ENCODE measurements around the gene GRIN1.
"Not testable (repeated sequence)": the region's sequence is repeated elsewhere in the genome, so short reads cannot be mapped to it uniquely, and the experiment has no call there.

Gene GRIN1

DNA sequence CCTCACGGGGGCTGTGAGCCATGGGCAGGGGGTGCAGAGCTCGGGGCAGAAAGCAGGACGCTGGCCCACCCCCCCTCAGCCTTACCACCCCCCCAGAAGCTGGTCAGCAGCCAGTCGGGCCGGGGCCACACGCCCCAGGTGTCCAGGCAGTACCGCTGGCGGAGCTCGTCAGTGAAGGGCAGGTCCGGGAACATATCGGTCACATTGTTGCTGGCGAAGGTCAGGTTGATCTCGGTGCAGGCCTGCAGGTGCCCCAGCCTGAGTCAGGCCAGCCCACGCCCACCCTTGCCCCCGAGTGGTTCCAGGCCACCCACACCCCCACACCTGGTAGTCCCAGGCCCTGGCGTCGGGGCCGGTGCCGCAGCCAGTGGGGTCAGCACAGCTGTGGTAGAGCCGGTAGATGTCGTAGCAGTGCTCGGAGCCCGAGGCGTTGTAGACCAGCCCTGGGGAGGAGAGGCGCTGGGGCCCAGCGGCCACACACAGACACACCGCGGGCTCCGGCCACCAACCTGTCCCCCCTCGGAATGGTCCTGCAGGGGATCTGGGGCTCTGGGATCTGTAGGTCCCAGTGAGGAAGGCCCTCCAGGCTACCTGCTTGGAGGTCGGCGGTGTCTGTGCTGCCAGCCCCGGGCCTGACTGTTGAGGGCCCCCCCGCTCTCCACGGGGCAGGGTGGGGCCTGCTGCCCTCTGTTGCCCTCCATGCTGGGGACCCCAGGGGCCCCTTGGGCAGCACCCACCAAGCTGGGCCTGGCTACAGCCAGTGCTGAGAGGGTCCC, 27.0 kb upstream of the GRIN1 start:
- DNase-seq (ENCODE audit: low spot score): peak; percentile 29

DNA sequence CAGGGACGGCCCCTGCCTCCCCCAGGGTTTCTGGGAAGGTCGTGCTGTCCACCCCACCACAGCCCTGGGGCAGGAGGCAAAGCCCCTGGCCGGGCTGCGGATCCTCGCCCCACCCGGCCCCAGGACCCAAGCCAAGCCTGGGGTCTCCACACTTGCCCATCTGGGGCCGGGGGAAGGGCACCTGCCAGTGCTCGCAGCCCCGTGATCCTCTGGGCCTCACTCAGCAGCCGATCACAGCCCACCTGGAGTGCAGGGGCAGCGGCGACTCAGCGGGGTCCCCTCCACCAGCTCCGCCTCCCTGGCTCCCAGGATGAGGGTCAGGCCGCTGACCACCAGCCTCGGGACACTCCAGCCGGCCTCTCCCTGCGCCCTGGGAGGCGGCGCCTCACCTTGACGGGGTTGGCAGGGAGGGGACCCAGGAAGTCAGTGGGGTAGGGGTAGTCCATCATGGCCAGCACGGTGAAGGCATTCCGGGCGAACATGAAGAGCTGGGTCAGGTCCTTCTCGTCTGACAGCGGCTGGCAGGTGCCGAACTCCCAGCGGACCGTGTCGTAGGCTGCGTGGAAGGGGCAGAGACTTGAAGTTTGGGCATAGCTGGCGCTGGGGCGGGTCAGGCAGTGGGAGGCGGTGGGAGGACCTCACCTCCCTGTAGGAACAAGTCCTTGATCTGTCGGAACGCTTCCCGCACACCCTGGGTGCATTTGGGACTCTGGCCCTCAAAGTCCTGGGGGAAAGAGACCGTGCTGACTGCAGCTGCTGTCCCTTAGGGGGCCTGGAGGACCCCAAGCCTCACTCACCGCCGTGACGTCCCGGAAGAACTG, 26.2 kb upstream of the GRIN1 start:
- DNase-seq (ENCODE audit: low spot score): peak; percentile 38

DNA sequence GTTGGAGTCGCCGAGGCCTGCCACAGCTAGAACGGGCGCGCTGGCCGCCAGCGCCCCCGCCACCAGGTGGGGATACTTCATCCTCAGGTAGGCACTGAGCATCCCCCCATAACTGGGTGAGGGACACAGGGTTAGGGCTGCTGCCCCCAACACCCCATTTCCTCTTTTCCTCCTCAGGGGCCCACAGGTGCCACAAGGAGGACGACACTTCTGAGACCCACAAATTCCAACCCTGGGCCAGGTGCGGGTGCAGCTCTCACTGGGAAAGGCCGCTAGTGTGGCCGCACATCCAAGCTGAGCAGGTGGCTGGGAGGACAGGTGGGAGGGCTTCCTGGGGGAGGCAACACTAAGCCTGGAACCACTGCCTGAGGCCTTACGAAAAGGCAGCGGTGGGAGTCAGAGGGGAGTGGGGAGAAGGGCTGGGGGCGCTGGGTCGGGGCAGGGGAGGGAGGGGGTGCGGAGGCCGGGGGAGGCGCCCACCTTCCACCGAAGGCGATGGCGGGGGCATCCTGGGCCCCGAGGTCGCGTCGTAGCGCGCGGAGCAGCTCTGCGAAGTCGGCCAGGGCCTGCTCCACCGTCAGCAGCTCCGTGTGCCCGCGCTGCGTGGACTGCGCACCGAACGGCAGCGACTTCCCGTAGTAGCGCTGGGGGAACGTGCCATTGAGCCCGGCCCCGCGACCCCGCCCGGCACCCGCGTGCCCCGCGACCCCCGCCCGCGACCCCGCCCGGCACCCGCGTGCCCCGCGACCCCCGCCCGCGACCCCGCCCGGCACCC, 25.4 kb upstream of the GRIN1 start:
- DNase-seq (ENCODE audit: low spot score): peak; percentile 68

DNA sequence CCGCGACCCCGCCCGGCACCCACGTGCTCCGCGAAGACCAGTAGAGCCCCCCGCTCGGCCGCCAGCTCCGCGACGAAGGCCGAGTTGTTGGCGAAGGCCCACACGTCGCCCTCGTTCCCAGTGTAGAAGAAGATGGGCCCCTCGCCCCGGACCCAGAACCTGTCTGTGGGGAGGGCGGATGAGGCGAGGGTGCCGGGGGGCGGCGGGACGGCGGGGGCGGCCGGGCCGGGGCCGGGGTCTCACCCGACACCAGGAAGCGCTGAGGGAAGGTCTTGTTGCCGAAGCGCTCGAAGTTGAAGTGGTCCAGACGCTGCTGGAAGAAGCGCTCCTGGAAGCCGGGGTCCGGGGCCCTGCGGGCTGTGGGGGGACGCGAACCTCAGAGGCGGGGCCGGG, 24.7 kb upstream of the GRIN1 start:
- peak; percentile 62 for DNase-seq (ENCODE audit: low spot score)

DNA sequence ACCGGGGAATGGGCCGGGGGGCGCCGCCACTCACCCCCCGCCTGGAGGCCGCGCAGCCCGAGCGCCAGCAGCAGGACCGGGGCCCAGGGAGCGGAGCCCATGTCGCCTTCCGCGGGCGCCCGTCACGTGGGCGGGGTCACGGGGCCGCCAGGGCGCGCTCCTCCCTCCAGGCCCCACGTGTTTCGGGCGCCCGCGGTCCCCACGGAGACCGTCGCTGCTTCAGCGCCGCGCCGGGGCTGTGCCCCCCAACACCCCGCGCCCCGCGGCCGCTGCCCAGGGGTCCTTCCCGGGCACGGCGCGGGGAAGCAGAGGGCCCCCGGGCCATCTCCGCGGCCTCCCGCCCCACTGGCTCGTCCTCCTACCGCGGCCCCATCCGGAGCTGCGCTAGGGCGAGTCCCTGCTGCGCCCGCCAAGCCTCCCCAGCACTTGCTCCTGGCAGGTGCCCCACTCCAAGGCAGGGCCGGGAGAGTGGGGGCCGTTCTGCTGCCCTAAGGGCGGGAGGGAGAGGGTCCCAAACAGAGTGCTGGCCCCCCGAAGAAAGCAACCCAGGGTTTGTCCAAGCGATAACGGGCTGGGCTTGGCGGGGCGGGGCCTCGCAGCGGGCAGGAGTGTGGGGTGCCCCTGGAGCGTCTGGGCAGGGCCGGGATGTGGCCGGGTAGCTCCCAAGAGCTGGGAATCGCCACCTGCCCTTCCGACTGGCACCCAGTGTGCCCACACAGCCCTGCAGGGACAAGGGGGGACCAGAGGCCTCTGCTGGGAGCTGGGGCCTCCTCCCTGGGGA, 24.2 kb upstream of the GRIN1 start, which contains the start of gene DPP7:
Gene DPP7 (minus strand): TSS at position 121 of the 781 bp plus-strand sequence. CDS start 20 bp downstream, at position 101.
- DNase-seq (ENCODE audit: low spot score): peak; percentile 92

DNA sequence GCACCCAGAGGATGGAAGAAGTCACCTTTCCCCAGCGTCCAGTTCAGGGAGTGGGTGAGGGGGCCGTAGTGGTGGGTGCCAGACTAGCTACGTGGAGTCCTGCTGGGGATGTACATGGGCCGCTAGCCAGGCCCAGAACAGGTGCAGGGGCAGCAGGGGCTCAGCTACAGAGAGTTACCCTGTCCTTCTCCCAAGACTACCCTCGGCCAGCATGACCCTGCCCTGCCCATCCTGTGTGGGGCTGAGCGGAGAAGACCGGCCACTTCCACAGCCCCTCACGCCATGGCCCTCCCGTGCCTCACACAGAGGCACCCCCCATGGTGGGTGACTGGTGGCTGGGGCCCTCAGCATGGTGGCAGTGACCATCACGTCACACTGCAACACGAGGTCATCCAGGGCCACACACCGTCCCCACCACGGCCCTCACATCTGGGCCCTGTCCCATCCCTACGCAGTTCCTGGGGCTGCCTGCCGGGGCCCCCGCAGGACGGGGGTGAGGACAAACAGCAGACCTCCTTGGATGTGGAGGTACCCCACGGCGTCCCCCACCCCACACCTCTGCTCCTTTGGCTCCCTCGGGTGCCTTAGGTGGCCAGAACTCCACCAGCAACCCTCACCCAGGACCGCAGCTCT, 23.4 kb upstream of the GRIN1 start:
- peak; percentile 24 for DNase-seq (ENCODE audit: low spot score)

DNA sequence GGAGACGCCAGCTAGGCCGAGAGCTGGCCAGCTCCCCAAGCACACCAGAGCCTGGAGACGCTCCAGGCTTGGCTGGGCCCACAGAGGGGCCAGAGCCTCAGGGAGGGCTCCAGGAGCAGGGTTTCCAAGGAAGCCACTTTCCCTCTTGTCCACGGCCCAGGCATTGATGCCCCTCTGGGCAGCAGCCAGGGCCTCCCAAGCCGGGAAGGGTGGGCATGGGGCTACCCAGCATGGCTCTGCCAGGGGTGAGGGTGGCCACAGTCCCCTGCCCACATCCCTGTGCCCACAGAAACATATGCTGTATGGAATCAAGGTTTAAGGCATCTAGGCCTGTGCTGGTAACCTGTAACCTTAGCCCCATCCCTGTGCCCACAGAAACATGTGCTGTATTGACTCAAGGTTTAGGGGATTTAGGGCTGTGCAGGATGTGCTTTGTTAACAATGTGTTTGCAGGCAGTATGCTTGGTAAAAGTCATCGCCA, 22.9 kb upstream of the GRIN1 start:
- DNase-seq (ENCODE audit: low spot score): no peak

DNA sequence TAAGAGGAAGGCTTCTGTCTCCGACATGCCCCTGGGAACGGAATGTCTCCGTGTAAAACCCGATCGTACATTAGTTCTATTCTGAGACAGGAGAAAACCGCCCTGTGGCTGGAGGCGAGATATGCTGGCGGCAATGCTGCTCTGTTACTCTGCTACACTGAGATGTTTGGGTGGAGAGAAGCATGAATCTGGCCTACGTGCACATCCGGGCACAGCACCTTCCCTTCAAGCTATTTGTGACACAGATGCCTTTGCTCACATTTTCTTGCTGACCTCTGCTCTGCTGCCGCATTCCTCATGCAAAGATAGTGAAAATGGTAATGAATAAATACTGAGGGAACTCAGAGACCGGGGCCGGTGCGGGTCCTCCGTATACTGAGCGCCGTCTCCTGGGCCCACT, 22.2 kb upstream of the GRIN1 start:
- no peak for DNase-seq (ENCODE audit: low spot score)

DNA sequence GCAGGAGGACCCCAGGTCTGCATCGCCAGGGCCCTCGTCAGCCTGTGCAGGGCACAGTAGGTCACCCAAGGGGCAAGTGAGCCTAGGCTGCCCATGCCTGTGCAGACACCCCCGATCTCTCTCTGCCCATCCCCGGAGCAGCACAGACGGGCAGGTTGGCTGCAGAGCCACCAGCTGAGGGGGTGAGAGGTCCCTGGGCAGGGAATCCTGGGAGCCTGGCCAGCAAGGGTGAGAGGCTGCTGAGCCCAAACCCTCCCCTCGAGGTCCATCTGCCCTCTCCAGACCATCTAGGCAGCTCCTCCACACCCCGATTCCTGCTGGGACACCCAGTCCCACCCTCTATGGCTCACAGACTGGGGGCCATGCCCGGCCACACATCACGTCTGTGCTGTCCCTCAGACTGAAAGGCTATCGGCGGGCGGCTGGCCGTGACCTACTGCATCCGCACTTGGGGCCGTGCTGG, 21.7 kb upstream of the GRIN1 start:
- peak; percentile 8 for DNase-seq (ENCODE audit: low spot score)

DNA sequence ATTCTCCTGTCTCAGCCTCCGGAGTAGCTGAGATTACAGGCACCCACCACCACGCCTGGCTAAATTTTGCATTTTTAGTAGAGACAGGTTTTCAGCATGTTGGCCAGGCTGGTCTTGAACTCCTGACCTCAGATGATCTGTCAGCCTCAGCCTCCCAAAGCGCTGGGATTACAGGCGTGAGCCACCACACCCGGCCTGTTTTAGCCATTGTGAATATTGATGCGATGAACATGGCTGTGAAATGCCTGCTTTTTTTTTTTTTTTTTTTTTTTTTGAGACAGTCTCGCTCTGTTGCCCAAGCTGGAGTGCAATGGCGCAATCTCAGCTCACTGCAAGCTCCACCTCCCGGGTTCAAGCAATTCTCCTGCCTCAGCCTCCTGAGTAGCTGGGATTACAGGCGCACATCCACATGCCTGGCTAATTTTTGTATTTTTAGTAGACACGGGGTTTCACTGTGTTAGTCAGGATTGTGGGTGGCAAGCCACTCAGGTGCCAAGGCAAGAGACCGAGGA, 20.8 kb upstream of the GRIN1 start:
- DNase-seq (ENCODE audit: low spot score): not testable (repeated sequence)

DNA sequence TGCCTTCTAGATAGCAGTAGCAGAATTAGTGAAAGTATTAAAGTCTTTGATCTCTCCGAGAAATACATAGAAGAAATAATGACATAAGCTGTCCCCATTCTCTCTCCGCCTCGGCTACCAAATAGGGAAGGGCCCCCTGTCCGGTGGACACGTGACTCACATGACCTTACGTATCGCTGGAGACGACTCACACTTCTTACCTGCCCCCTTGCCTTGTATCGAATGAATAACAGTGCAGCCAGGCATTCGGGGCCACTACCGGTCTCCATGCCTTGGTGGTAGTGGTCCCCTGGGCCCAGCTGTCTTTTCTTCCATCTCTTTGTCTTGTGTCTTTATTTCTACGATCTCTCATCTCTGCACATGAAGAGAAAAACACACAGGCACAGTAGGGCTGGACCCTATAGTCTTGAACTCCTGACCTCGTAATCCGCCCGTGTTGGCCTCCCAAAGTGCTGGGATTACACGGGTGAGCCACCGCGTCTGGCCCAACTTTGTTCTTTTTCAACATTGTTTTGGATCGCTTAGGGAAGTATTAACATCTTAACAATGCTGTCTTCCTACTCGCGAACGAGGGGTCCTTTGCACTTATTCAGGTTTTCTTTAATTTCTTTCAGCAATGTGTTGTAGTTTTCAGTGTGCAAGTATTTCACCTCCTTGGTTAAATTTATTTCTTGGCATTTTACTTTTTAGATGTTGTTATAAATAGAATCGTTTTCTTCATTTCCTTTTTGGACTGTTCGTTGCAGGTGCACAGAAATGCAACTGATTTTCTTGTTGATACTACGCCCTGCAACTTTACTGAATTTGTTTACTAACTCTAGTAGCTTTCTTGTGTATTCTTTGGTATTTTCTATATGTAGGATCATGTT, 16.8 kb upstream of the GRIN1 start:
- DNase-seq (ENCODE audit: low spot score): not testable (repeated sequence)

DNA sequence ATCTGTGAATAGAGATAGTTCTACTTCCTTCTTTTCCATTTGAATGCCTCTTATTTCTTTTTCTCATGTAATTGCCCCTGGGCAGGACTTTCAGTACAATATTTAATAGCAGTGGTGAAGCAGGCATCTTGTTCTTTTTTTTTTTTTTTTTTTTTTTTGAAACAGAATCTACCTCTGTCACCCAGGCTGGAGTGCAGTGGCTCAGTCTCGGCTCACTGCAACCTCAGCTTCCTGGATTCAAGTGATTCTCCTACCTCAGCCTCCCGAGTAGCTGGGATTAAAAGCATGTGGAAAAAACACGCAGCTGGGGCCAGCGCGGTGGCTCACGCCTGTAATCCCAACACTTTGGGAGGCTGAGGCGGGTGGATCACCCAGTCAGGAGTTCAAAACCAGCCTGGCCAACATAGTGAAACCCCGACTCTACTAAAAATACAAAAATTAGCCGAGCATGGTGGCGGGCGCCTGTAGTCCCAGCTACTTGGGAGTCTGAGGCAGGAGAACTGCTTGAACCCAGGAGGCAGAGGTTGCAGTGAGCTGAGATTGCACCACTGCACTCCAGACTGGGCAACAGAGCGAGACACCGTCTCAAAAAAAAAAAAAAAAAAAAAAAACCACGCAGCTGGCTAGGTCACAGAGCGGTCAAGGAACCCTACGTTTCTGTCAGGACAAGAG, 16.0 kb upstream of the GRIN1 start:
- DNase-seq (ENCODE audit: low spot score): not testable (repeated sequence)

DNA sequence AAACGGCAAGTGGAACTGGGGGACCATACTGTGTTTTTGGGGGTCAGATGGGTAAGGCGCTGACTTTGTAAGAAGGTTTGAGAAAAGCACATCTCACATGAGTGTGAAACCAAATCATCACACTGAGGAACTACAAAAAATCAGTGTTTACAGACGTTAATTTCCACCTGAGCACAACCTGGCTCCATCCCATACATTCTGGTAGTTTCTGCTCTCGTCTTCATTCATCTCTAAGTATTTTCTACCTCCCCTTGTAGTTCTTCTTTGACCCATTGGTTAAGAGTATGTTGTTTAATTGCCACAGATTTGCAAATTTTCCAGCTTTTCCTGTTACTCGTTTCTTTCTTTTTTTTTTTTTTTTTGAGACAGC, 15.5 kb upstream of the GRIN1 start:
- DNase-seq (ENCODE audit: low spot score): no peak

DNA sequence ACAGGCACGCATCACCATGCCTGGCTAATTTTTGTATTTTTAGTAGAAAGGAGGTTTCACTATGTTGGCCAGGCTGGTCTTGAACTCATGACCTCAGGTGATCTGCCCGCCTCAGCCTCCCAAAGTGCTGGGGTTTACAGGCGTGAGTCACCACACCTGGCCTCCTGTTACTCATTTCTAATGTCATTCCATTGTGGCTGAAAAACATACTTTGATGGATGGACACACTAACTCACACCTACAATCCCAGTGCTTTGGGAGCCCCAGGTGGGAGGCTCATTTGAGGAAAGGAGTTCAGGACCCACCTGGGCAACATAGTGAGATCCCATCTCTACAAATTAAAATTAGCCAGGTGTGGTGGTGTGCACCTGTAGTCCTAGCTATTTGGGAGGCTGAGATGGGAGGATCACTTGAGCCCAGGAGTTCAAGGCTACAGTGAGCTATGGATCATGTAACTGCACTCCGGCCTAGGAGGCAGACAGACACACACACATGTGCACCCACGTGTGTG, 14.9 kb upstream of the GRIN1 start:
- not testable (repeated sequence) for DNase-seq (ENCODE audit: low spot score)

DNA sequence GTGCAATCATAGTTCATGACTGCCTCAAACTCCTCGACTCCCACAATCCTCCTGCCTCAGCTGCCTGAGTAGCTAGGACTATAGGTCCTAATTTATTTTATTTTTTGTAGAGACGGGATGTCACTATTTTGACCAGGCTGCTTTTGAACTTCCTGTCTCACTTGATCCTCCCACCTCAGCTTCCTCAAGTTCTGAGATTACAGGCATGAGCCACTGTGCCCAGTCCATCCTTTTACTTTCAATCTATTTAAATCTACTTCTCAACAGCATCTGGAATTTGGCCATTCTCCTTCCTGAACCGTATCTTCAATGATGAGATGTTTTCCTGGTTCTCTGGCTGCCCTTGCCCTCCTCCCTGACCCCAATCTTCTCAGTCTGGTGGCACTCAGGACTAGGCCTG, 12.2 kb upstream of the GRIN1 start:
- DNase-seq (ENCODE audit: low spot score): no peak

DNA sequence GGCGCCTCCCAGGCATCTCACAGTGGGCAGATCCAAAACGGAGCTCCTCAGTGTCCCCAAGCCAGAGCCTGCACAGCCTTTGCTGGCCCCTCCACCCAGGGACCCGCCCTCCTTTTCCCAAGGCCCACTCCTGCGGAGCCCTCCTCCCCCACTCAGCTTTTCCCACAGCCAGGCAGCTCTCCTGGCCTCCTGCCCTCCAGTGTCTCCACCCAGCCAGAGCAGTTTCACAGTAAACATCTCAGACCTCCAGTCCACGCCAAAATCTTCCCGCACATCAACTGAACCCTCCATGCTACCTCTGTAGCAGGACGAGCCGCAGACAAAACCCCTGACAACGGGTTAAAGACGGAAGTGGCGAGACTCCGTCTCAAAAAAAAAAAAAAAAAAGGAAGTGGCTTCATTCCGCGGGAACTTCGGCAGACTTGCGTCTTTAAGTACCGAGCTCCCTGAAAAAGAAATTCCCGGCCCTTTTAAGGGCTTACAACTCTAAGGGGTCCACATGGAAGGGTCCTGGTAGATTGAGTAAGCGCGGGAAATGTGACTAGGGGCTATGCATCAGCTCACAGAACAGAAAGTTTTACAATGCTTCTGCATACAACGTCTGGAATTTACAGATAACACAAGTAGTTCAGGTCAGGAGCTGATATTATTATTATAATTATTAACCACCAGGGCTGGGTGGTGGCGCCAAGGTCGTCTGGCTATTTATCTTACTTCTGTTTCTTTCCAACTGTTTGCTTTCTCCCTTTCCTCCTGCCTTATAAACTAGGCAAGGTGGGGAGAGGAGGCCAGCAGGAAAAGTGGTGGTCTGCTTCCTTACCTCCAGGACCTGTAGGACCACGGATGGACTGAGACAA, 11.4 kb upstream of the GRIN1 start:
- no peak for DNase-seq (ENCODE audit: low spot score)

DNA sequence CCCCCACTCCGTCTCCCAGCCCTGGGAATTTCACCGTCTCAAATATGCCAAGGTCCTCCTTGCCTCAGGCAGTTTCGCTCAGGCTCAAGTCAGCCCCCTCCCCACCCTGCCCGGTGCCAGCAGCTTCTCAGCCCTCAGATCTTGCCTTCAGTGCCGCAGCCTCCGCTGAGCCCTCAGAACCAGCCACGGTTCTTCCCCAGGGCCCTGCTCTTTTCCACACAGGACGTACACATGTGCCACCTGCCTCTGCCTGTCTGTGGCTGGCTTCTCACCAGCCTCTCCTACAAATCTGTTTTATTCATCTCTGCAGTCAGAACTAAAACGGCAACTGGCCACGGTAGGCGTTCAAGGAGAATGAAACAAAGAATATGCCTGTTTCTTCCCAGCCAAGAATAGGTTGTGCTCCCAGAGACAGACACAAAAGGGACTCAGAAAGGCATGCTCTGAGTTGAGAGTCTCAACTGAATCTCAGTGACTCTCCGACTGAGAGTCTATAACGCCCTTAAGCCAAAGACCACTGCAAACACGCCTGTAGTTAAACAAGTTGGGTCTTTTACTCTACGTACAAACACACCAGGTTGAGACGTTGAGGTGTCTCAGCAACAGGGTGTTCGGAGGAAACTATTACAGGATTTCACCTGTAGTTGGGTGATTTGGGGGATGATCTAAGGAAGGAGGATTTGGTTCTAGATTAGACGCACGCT, 10.6 kb upstream of the GRIN1 start:
- peak; percentile 13 for DNase-seq (ENCODE audit: low spot score)
